ENCODE results near the gene KRT86. TPM values are rescaled to one million over a fixed set of nuclear protein-coding genes. Genes with fewer than 3 reads are reported as not detected.

KRT86 gene
- total and polyA plus RNA-seq, 10 donors, result 0.08 to 0.26 (median 0.13) TPM; not detected in 6

Other genes starting within 250 kb of the KRT86 start
- 100 to 1,000 TPM in 1 of 7 donors, 10 to 100 TPM in 6; 12.0 to 113 (median 58.4) TPM for gene NR4A1, start 223.2 kb upstream of the KRT86 start, total RNA-seq
- 10 to 100 TPM; 11.8 to 43.5 (median 13.7) TPM for gene NR4A1, start 223.2 kb upstream of the KRT86 start, polyA plus RNA-seq
- 10 to 100 TPM; 23.5 to 40.1 (median 32.3) TPM for gene ATG101, start 204.7 kb upstream of the KRT86 start, total RNA-seq
- 10 to 100 TPM; 32.0 to 81.1 (median 35.3) TPM for gene ATG101, start 204.7 kb upstream of the KRT86 start, polyA plus RNA-seq
- 1 to 10 TPM in 6 of 7 donors, under 1 TPM in 1; 0.64 to 8.1 (median 4.9) TPM for gene SMIM41, start 194.9 kb upstream of the KRT86 start, total RNA-seq
- gene SMIM41, start 194.9 kb upstream of the KRT86 start, polyA plus RNA-seq, result 1 to 10 TPM in 2 of 3 donors, under 1 TPM in 1; 0.85 to 1.7 (median 1.1) TPM
- under 1 TPM in 2 of 7 donors, not detected in 5; 0.17 to 0.37 TPM for gene KRT80, start 82.6 kb upstream of the KRT86 start, total RNA-seq
- under 1 TPM in 1 of 3 donors, not detected in 2; 0.03 TPM for gene KRT80, start 82.6 kb upstream of the KRT86 start, polyA plus RNA-seq
- 1 to 10 TPM in 1 of 7 donors, under 1 TPM in 3, not detected in 3; 0.73 to 1.5 (median 0.83) TPM for gene KRT7, start 41.4 kb upstream of the KRT86 start, total RNA-seq
- 1 to 10 TPM; 1.2 to 1.9 (median 1.6) TPM for gene KRT7, start 41.4 kb upstream of the KRT86 start, polyA plus RNA-seq
- not detected for gene KRT81, start 16.9 kb downstream of the KRT86 start, total RNA-seq
- gene KRT81, start 16.9 kb downstream of the KRT86 start, polyA plus RNA-seq, result under 1 TPM in 2 of 3 donors, not detected in 1; 0.05 to 0.37 TPM
- not detected for gene KRT83, start 46.8 kb downstream of the KRT86 start, total RNA-seq
- not detected for gene KRT83, start 46.8 kb downstream of the KRT86 start, polyA plus RNA-seq
- under 1 TPM in 1 of 7 donors, not detected in 6; 0.52 TPM for gene KRT85, start 92.8 kb downstream of the KRT86 start, total RNA-seq
- gene KRT85, start 92.8 kb downstream of the KRT86 start, polyA plus RNA-seq, result not detected
- under 1 TPM in 1 of 7 donors, not detected in 6; 0.52 TPM for gene KRT84, start 111.0 kb downstream of the KRT86 start, total RNA-seq
- not detected for gene KRT84, start 111.0 kb downstream of the KRT86 start, polyA plus RNA-seq
- not detected for gene KRT82, start 131.7 kb downstream of the KRT86 start, total RNA-seq
- gene KRT82, start 131.7 kb downstream of the KRT86 start, polyA plus RNA-seq, result under 1 TPM in 1 of 3 donors, not detected in 2; 0.04 TPM
- gene KRT75, start 159.7 kb downstream of the KRT86 start, total RNA-seq, result not detected
- gene KRT75, start 159.7 kb downstream of the KRT86 start, polyA plus RNA-seq, result not detected
- gene KRT6B, start 177.5 kb downstream of the KRT86 start, total RNA-seq, result not detected
- under 1 TPM; 0.03 to 0.10 (median 0.04) TPM for gene KRT6B, start 177.5 kb downstream of the KRT86 start, polyA plus RNA-seq
- not detected for gene KRT6C, start 199.2 kb downstream of the KRT86 start, total RNA-seq
- under 1 TPM; 0.03 to 0.07 (median 0.06) TPM for gene KRT6C, start 199.2 kb downstream of the KRT86 start, polyA plus RNA-seq
- not detected for gene KRT6A, start 218.6 kb downstream of the KRT86 start, total RNA-seq
- gene KRT6A, start 218.6 kb downstream of the KRT86 start, polyA plus RNA-seq, result under 1 TPM; 0.42 to 0.83 (median 0.45) TPM
- gene KRT5, start 245.7 kb downstream of the KRT86 start, total RNA-seq, result 1 to 10 TPM in 2 of 7 donors, under 1 TPM in 2, not detected in 3; 0.23 to 1.5 (median 0.85) TPM
- gene KRT5, start 245.7 kb downstream of the KRT86 start, polyA plus RNA-seq, result 1 to 10 TPM in 1 of 3 donors, under 1 TPM in 2; 0.93 to 1.9 (median 0.96) TPM

Measured in spleen (tissue), 10 donors.